Fibroblast of pulmonary artery (primary cell): ENCODE results near the gene KLKB1.

Experiments
- DNase-seq: peaks from one replicate; pipeline ENCODE4 v3.0.0-alpha.2; 2010; ENCODE audit warnings: low read depth
- H3K4me3 ChIP-seq: replicated peaks from 2 replicates; pipeline ENCODE4 v1.5.1; 2011; ENCODE audit warnings: low read depth, mild to moderate bottlenecking, control low read depth, low read length, moderate library complexity
- TF ChIP-seq, protein P1 (sequence below): IDR thresholded peaks from 2 replicates; pipeline ENCODE4 v1.5.1; 2011; ENCODE audit warnings: mild to moderate bottlenecking, control low read depth, low read length, inconsistent platforms; ENCODE audit errors: missing control alignments

Gene KLKB1

DNA sequence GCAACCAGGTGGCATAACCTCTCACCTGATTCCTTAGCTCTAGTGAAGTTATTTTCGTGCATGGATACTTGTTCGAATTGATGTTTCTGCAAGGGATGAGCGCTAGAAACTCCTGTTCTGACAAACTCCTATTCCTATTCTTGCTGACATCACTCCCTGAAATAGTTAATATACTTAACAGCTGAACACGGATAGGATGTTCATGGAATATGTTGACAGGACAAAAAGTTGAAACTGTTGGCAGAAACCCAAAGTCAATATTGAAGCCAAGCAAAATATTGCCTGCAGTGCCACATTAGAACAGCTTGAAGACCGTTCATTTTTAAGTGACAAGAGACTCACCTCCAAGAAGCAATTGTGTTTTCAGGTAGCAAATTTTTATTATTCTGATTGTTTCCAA, at the start of gene KLKB1:
Gene KLKB1 (plus strand): TSS at position 287 of the 400 bp plus-strand sequence. CDS start 689 bp downstream, outside the sequence.
- TF ChIP-seq, protein P1, sequence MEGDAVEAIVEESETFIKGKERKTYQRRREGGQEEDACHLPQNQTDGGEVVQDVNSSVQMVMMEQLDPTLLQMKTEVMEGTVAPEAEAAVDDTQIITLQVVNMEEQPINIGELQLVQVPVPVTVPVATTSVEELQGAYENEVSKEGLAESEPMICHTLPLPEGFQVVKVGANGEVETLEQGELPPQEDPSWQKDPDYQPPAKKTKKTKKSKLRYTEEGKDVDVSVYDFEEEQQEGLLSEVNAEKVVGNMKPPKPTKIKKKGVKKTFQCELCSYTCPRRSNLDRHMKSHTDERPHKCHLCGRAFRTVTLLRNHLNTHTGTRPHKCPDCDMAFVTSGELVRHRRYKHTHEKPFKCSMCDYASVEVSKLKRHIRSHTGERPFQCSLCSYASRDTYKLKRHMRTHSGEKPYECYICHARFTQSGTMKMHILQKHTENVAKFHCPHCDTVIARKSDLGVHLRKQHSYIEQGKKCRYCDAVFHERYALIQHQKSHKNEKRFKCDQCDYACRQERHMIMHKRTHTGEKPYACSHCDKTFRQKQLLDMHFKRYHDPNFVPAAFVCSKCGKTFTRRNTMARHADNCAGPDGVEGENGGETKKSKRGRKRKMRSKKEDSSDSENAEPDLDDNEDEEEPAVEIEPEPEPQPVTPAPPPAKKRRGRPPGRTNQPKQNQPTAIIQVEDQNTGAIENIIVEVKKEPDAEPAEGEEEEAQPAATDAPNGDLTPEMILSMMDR, result no peak

GRCh38 chr4:186188107-186188506, 39.2 kb upstream of the KLKB1 start:
- no peak for DNase-seq

More for the DNA sequence above, at the start of gene KLKB1:
- H3K4me3 ChIP-seq, result peak within 1 kb of the TSS; percentile 17
- peak; percentile 46 for DNase-seq

DNA sequence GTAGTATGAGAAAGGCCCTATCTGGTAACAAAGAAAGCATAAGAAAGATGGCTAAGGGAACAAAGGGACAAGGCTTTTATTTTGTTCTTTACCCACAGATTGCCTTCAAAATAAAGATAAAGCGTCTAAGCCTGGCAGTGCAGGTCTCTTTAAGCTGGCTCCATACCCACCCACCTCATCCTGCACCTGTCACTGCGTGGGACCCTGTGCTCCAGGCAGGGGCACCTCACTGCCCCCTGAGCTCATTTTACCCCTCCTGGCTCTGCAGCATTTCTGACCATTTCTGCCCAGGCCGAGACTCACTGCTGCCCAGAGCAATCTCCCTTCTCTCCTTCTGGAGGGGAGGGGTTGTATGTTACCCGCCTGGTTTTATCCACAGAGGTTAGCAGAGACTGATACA, 37.7 kb upstream of the KLKB1 start:
- TF ChIP-seq, protein P1, result no peak
- no peak overlapping the region for H3K4me3 ChIP-seq

More at GRCh38 chr4:186188107-186188506, 39.2 kb upstream of the KLKB1 start:
- TF ChIP-seq, protein P1, result no peak
- no peak overlapping the region for H3K4me3 ChIP-seq

DNA sequence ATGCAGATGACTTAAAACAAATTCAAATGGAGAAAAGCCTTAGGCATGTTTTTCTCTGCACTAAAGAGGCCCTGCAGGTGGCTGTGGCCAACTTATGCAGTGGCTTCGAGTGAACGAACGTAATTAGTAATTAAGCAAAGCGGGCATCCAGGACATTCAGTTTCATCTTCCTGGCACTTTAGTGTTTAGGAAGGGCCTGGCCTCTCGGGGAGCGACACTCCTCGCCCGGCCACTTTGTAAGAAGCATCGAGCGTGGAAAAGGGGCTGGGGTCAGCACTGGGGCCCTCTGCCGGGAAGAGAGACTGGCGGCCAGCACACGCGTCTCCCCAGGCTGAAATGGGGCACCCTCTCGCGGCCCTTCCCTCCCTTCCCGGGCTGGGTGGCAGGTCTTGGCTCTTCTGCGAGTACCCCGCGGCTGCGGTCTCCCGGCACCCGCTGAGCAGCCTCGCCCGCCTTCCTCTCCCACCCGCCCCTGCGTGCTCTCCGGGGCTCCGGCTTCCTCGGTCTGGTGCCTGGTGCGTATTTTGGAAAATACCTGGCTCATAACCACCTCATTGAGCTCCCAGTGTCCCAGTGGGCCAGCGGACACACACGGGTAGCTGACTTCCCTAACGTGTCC, 36.6 kb upstream of the KLKB1 start:
- H3K4me3 ChIP-seq, result peak overlapping the region; percentile 68
- DNase-seq, result peak; percentile 14
- TF ChIP-seq, protein P1, result peak; percentile 1

More for the DNA sequence above, 37.7 kb upstream of the KLKB1 start:
- DNase-seq, result no peak

DNA sequence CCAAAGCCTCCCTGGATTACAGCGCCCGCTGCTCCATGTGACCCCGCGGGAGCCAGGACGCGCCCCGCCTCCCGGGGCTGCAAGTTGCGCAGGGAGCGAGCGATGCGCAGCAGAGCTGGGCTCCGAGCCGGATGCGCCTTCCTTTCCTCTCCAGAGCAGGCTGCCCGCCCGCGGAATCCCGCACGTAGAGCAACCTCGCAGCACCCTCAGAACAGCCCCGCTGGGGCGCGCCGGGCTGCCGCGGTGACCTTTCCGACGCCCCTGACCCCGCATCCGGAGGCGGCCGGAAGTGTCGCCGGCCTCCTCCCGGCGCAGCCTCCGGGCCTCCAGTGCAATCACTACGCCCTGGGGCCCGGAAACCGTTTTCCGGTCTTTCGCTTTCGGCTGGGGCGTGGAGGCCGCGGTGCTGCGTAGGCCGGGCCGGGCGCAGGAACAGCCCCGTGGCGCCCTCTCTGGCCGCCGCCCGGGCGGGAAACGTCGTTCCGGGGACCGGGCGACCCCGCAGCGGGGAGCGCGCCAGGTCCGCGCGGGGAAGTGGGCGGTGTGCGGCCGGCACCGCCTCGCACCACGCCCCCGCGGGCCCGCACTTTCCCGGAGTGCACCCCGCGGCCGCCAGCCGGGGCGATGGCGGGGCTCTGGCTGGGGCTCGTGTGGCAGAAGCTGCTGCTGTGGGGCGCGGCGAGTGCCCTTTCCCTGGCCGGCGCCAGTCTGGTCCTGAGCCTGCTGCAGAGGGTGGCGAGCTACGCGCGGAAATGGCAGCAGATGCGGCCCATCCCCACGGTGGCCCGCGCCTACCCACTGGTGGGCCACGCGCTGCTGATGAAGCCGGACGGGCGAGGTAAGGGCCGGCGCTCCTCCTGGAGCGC, 35.9 kb upstream of the KLKB1 start, which contains the start of gene CYP4V2:
Gene CYP4V2 (plus strand): TSS at position 368 of the 866 bp plus-strand sequence. CDS start 257 bp downstream, at position 625.
- peak within 1 kb of the TSS; percentile 68 for H3K4me3 ChIP-seq
- TF ChIP-seq, protein P1, result no peak
- peak; percentile 82 for DNase-seq

GRCh38 chr4:186192066-186192612, 35.2 kb upstream of the KLKB1 start:
- H3K4me3 ChIP-seq, result peak overlapping the region; percentile 68
- TF ChIP-seq, protein P1, result no peak
- peak; percentile 56 for DNase-seq
